ENCODE data around the gene PPIP5K1. TPM values are rescaled to one million over a fixed set of nuclear protein-coding genes. Genes with fewer than 3 reads are reported as not detected.
A peak's percentile ranks its signal among the peaks of the same experiment; 100 is the strongest.

The PPIP5K1 gene
- total and polyA plus RNA-seq, 8 donors: 4.0 to 160 (median 49.2) TPM

DNA sequence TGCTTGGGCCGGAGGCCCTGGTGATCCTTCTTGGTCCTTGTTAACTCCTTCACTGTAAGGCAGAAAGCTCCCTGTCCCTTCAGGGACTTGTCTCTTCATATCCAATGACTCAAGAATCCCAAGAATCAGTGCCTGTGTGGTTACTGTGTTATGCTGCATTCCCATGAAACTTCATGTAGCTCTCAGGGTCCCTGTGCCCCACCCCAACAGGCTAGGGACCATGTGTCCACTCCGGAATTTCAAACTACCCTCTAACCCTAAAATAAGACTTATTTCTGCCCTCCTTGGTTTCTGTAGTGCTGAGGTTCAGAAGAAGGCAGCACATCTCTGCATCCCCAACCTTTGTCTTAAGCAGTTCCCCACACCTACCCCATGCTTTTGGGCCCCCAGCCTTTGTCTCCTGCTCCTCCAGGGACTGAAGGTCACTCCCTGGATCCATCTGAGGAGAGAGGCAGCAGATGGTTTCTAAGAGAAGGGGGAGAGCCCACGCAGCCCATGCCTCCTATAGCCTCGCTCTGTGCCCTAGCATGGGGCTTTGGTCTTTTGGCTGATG, 73.1 kb downstream of the PPIP5K1 start:
- peaks cover 4 to 16% (median 12%) of the 10 kb centered on the region in 4 donors for H3K36me3 ChIP-seq
- WGBS, 5 donors: 18 to 48% (median 32%) methylated on average over 4 of the region's 4 CpGs
- peaks cover 0 to 27% (median 21%) of the 10 kb centered on the region in 3 donors for H3K27me3 ChIP-seq
- peak in 1 of 2 donors; percentile 34 for DNase-seq
- TF ChIP-seq POLR2A (IDR thresholded peaks at IDR 0.05): no peak
- TF ChIP-seq, protein P1, sequence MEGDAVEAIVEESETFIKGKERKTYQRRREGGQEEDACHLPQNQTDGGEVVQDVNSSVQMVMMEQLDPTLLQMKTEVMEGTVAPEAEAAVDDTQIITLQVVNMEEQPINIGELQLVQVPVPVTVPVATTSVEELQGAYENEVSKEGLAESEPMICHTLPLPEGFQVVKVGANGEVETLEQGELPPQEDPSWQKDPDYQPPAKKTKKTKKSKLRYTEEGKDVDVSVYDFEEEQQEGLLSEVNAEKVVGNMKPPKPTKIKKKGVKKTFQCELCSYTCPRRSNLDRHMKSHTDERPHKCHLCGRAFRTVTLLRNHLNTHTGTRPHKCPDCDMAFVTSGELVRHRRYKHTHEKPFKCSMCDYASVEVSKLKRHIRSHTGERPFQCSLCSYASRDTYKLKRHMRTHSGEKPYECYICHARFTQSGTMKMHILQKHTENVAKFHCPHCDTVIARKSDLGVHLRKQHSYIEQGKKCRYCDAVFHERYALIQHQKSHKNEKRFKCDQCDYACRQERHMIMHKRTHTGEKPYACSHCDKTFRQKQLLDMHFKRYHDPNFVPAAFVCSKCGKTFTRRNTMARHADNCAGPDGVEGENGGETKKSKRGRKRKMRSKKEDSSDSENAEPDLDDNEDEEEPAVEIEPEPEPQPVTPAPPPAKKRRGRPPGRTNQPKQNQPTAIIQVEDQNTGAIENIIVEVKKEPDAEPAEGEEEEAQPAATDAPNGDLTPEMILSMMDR (IDR thresholded peaks at IDR 0.05): no peak
- no peak for TF ChIP-seq EP300 (IDR thresholded peaks at IDR 0.05)
- H3K4me3 ChIP-seq: peak overlapping the region; percentile 46 to 52 (median 48)
- no peaks in the 10 kb centered on the region for H3K9me3 ChIP-seq
- H3K4me1 ChIP-seq: peaks cover 8 to 43% (median 30%) of the 10 kb centered on the region in 4 donors
- peak overlapping the region in 4 of 5 donors; percentile 62 to 82 (median 74) for H3K27ac ChIP-seq
- intact Hi-C loops (cut with DNase I; ENCODE audit: low total_unique reads): no loop called here

DNA sequence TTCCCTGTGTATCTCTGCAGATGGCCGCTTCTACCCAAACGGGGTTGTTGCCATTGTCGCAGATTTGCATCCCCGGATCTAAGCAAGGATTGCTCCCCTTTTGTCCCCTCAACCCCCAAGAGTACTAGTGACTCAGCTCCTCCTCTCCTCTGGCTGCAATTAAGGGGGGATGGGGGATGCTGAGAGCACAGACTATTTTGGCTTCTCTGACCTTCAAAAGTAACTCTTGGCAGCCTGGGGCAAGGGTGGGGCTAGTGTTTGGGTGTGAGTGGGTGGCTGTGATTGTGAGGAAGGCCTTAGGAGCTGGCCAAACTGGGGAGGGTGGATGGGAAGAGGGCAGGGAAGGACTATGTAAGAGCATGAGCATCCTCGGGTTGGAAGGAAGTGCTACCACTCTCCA, 73.8 kb downstream of the PPIP5K1 start:
- peaks cover 12 to 50% (median 37%) of the 10 kb centered on the region in 4 donors for H3K4me1 ChIP-seq
- H3K9me3 ChIP-seq: no peaks in the 10 kb centered on the region
- DNase-seq: peak in 1 of 2 donors; percentile 47
- WGBS, 5 donors: 34 to 50% (median 47%) methylated on average over 5 of the region's 5 CpGs
- H3K27me3 ChIP-seq: peaks cover 0 to 27% (median 21%) of the 10 kb centered on the region in 3 donors
- H3K36me3 ChIP-seq: peaks cover under 1 to 9% (median 5%) of the 10 kb centered on the region in 4 donors
- no peak overlapping the region for H3K4me3 ChIP-seq
- intact Hi-C loops (cut with DNase I; ENCODE audit: low total_unique reads): no loop called here
- peak overlapping the region in 4 of 5 donors; percentile 40 to 82 (median 74) for H3K27ac ChIP-seq
- TF ChIP-seq POLR2AphosphoS5 (IDR thresholded peaks at IDR 0.05) (peak in 1 of 3 donors; percentile 4), EP300 (IDR thresholded peaks at IDR 0.05) (no peak)

DNA sequence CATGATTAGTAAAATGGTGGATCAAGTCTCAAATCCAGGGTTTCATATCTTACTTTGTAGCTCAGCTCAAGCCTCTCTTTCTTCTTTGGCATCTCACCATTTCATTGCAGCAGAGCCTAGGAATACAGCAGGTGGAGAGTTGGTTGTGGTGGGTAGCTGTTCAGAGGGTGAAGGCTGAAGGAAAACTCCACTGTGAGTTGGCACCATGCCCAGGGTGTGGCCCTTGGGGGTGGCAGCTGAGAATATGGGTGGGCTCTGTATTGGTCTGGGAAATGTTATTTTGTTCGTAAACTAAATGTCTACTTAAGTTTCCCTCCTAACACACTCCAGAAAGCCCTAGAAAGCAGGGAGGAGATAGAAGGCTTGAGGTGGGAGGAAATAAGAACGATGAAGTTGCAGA, 74.3 kb downstream of the PPIP5K1 start:
- H3K4me3 ChIP-seq: no peak overlapping the region
- H3K36me3 ChIP-seq: peaks cover 0 to 4% (median 2%) of the 10 kb centered on the region in 4 donors
- no peaks in the 10 kb centered on the region for H3K9me3 ChIP-seq
- 43 to 58% (median 47%) methylated on average over 2 of the region's 2 CpGs for WGBS, 5 donors
- H3K27ac ChIP-seq: peak overlapping the region in 4 of 5 donors; percentile 40 to 82 (median 74)
- no peak for DNase-seq
- no peak for TF ChIP-seq POLR2AphosphoS5 (IDR thresholded peaks at IDR 0.05)
- no peak for TF ChIP-seq EP300 (IDR thresholded peaks at IDR 0.05)
- TF ChIP-seq, protein P1 (IDR thresholded peaks at IDR 0.05): no peak
- no peak for TF ChIP-seq POLR2A (IDR thresholded peaks at IDR 0.05)
- H3K27me3 ChIP-seq: peaks cover 0 to 27% (median 21%) of the 10 kb centered on the region in 3 donors
- peaks cover 14 to 53% (median 40%) of the 10 kb centered on the region in 4 donors for H3K4me1 ChIP-seq
- intact Hi-C loops (cut with DNase I; ENCODE audit: low total_unique reads): no loop called here

DNA sequence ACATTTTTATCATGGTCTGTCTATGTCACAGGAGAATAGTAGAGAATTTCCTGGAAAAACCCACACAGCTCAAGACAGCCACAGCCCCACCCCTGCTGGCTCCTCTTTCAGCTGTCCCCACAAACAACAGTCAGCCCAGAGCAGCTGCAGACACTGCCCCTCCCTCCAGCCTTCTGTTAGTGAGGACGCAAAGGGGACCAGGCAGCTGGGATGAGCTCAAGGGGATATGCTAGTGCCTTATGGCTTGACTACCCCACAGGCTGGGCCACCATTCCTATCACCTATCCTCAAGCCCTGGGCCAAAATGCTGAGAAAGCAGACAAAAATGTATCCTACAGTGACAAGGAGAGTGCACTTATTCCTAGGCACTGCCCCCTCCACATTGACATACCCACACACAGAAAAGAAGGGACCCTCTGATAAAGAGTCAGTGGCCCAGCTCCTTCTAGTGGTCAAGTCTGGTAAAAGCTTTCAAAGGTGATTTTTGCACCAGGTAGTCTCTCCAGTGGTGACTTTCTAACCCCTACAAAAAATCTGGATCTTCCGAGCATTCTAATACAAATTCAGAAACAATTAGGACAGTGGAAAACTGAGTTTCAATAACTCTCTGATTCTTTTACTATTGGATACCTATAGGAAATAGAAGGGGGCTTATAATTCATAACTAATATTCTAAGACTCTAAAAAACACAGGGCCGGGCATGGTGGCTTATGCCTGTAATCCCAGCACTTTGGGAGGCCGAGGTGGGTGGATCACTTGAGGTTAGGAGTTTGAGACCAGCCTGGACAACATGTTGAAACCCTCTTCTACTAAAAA, 75.6 kb downstream of the PPIP5K1 start:
- H3K27me3 ChIP-seq: peaks cover 0 to 27% (median 21%) of the 10 kb centered on the region in 3 donors
- H3K9me3 ChIP-seq: no peaks in the 10 kb centered on the region
- H3K4me1 ChIP-seq: peaks cover 22 to 63% (median 49%) of the 10 kb centered on the region in 4 donors
- H3K4me3 ChIP-seq: no peak overlapping the region
- intact Hi-C loops (cut with DNase I; ENCODE audit: low total_unique reads): no loop called here
- 49 to 60% (median 51%) methylated on average over 4 of the region's 4 CpGs for WGBS, 5 donors
- peak in 1 of 2 donors; percentile 74 for DNase-seq
- H3K36me3 ChIP-seq: no peaks in the 10 kb centered on the region
- TF ChIP-seq, protein P1 (IDR thresholded peaks at IDR 0.05): peak in 4 of 7 experiments; percentile 8 to 52 (median 28)
- no peak for TF ChIP-seq POLR2AphosphoS5 (IDR thresholded peaks at IDR 0.05)
- H3K27ac ChIP-seq: peak overlapping the region in 2 of 5 donors; percentile 2 to 22
